OCI-LY3 (cell line): ENCODE results near the gene ZNF613.

Experiments
- EZH2phosphoT487 ChIP-seq: fragments of 200-600 bp; shearing (Covaris generic); IDR thresholded peaks from 2 replicates; pipeline ENCODE4 v1.6.1; 2018; ENCODE audit warnings: antibody characterized with exemption, mixed run types, low read depth
- TF ChIP-seq, protein P1 (sequence below): fragments of 200-600, 300-600 bp; sonication (generic); IDR thresholded peaks from 2 replicates; pipeline ENCODE4 v1.5.1; 2014; ENCODE audit warnings: antibody characterized with exemption, low read length, low read depth

DNA sequence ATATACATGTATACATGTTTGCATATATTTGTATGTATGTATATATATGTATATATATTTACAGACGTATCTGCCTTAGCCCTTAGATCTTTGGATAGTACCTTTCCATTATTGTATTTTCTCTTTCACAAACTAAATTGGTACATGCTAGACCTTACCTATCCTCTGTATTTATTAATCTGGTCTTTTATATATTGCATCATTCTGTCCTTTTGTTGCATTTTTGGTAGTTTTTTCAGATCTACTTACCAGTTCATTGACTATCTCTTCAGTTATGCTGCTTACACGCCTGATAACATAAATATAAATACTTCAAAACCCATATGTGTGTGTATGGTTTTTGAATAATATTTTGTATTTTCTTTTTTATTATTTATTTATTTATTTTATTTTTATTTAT lies 11.7 kb downstream of the ZNF613 start:
- TF ChIP-seq, protein P1, sequence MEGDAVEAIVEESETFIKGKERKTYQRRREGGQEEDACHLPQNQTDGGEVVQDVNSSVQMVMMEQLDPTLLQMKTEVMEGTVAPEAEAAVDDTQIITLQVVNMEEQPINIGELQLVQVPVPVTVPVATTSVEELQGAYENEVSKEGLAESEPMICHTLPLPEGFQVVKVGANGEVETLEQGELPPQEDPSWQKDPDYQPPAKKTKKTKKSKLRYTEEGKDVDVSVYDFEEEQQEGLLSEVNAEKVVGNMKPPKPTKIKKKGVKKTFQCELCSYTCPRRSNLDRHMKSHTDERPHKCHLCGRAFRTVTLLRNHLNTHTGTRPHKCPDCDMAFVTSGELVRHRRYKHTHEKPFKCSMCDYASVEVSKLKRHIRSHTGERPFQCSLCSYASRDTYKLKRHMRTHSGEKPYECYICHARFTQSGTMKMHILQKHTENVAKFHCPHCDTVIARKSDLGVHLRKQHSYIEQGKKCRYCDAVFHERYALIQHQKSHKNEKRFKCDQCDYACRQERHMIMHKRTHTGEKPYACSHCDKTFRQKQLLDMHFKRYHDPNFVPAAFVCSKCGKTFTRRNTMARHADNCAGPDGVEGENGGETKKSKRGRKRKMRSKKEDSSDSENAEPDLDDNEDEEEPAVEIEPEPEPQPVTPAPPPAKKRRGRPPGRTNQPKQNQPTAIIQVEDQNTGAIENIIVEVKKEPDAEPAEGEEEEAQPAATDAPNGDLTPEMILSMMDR = no peak
- TF ChIP-seq EZH2phosphoT487 = no peak
